Neural cell (in vitro differentiated cells): ENCODE measurements around the gene AGRN.

Experiments
- EZH2 ChIP-seq: fragments of 200-600, 300-800 bp; shearing (Covaris generic), sonication (generic); IDR thresholded peaks from 2 replicates; pipeline ENCODE4 v1.6.1; 2014; ENCODE audit warnings: antibody characterized with exemption, low read length, borderline replicate concordance, mild to moderate bottlenecking; ENCODE audit not compliant: insufficient read depth, poor library complexity, severe bottlenecking
- POLR2AphosphoS5 ChIP-seq: IDR thresholded peaks from 2 replicates; pipeline ENCODE4 v1.6.1; 2012
- RAD21 ChIP-seq: fragments of 450-650 bp; conservative IDR thresholded peaks from 2 replicates; pipeline ENCODE4 v1.6.1; 2014; ENCODE audit warnings: antibody characterized with exemption, mild to moderate bottlenecking, moderate library complexity
- TAF1 ChIP-seq: IDR thresholded peaks from 2 replicates; pipeline ENCODE4 v1.6.1; 2012; ENCODE audit warnings: low read depth
- TF ChIP-seq, protein P1 (sequence below): fragments of 450-650 bp; IDR thresholded peaks from 2 replicates; pipeline ENCODE4 v1.5.1; 2014; ENCODE audit warnings: antibody characterized with exemption, mild to moderate bottlenecking, moderate library complexity; ENCODE audit not compliant: poor library complexity, severe bottlenecking

DNA sequence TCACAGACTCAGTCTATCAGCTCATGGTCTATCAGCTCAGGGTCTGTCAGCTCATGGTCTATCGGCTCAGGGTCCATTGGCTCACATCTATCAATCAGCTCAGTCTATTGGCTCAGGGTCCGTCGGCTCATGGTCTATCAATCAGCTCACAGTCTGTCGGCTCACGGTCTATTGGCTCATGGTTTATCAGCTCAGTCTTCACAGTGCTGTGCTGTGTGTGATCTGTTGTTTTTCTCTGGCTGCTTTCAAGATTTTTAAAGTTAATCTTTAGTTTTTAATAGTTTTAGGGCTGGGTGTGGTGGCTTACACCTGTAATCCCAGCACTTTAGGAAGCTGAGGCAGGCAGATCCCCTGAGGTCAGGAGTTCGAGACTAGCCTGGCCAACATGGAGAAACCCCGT, 81.6 kb downstream of the AGRN start:
- TF ChIP-seq, protein P1, sequence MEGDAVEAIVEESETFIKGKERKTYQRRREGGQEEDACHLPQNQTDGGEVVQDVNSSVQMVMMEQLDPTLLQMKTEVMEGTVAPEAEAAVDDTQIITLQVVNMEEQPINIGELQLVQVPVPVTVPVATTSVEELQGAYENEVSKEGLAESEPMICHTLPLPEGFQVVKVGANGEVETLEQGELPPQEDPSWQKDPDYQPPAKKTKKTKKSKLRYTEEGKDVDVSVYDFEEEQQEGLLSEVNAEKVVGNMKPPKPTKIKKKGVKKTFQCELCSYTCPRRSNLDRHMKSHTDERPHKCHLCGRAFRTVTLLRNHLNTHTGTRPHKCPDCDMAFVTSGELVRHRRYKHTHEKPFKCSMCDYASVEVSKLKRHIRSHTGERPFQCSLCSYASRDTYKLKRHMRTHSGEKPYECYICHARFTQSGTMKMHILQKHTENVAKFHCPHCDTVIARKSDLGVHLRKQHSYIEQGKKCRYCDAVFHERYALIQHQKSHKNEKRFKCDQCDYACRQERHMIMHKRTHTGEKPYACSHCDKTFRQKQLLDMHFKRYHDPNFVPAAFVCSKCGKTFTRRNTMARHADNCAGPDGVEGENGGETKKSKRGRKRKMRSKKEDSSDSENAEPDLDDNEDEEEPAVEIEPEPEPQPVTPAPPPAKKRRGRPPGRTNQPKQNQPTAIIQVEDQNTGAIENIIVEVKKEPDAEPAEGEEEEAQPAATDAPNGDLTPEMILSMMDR: no peak
- TF ChIP-seq EZH2 (no peak), POLR2AphosphoS5 (no peak), RAD21 (no peak), TAF1 (no peak)
